GM12801 (cell line): ENCODE results near the gene ANO7.

Experiments used
- TF ChIP-seq, protein P1 (sequence below): IDR thresholded peaks from one replicate; pipeline ENCODE4 v1.5.1; 2011; ENCODE audit warnings: control low read depth; ENCODE audit not compliant: insufficient read length; ENCODE audit errors: extremely low read depth

ANO7 gene

DNA sequence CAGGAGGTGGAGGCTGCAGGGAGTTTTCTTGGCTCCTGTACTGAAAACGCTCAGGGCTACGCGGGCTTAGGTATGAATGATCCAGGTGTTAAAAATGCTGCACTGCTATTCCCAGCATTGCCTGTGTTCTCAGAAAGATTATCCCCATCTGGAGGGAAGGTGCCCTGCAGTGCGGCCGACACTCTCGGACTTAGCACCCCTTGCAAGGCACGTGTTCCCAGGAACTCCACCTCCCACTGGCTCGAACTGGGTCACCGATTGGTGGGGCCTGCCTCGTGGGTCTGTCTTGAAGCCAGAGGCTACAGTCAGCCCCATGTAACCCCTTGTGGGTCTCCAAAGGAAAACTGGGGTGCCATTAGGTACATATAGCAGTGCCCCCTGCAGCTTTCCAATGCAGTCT is 25.7 kb downstream of the ANO7 start:
- TF ChIP-seq, protein P1, sequence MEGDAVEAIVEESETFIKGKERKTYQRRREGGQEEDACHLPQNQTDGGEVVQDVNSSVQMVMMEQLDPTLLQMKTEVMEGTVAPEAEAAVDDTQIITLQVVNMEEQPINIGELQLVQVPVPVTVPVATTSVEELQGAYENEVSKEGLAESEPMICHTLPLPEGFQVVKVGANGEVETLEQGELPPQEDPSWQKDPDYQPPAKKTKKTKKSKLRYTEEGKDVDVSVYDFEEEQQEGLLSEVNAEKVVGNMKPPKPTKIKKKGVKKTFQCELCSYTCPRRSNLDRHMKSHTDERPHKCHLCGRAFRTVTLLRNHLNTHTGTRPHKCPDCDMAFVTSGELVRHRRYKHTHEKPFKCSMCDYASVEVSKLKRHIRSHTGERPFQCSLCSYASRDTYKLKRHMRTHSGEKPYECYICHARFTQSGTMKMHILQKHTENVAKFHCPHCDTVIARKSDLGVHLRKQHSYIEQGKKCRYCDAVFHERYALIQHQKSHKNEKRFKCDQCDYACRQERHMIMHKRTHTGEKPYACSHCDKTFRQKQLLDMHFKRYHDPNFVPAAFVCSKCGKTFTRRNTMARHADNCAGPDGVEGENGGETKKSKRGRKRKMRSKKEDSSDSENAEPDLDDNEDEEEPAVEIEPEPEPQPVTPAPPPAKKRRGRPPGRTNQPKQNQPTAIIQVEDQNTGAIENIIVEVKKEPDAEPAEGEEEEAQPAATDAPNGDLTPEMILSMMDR, result no peak

DNA sequence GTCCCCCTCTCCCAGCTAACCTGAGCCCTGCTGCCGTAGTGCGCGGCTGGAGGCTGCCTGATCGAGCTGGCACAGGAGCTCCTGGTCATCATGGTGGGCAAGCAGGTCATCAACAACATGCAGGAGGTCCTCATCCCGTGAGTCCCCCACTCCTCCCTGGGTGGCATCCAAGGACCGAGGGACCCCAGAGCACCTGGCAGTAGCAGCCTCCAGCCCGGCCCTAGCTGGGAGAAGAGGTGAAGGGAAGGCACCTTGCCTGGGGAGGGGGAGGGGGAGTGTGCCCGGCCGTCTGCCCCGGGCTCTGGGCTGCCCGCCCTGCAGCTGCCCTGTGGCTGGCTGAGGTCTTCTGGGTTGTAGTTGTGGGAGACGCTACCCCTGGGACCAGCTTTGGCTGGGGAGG is 26.3 kb downstream of the ANO7 start:
- TF ChIP-seq, protein P1, result no peak

DNA sequence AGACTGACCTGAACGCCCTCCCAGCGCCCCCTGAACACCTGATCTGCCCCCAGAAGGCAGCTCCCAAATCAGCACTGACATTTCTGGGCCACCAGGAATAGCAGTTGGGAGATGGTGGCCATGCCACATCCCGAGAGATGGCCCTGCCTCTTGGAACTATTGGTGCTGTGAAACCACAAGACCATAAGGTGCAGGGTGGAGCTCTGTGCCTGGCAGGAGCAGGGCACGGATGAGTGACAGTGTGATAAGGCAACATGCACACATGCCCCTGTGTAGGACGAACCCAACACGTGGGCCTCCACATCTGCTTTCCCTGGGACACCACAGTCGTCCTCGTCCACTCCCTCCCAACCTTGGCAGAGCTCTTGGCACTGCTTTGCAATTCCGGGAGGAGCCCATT is 26.9 kb downstream of the ANO7 start:
- TF ChIP-seq, protein P1, result no peak

DNA sequence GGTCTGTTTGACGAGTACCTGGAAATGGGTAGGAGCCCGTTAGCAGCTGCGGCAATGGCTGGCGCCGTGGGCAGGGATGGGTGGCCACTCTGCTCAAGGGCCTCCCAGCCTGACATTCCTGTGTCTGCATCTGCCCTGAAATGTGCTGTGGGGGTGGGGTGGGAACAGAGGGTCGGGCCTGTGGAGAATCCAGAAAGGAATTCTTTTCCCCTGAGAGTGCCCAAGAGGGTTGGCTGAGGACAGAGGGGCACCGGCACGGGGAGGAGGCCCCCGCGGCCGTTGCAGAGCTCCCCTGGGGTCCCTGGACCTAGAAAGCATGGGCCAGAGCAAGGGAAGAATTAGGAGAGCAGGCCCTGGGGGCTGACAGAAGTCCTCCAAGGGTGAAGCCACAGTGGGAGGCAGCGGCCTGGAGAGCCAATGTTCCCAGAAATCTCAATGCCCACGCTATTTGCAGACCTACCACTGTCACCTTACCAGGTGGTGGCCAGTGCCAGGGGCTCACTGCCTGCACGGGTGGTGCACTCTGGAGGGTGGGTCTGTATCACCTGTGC is 27.8 kb downstream of the ANO7 start:
- TF ChIP-seq, protein P1, result no peak

DNA sequence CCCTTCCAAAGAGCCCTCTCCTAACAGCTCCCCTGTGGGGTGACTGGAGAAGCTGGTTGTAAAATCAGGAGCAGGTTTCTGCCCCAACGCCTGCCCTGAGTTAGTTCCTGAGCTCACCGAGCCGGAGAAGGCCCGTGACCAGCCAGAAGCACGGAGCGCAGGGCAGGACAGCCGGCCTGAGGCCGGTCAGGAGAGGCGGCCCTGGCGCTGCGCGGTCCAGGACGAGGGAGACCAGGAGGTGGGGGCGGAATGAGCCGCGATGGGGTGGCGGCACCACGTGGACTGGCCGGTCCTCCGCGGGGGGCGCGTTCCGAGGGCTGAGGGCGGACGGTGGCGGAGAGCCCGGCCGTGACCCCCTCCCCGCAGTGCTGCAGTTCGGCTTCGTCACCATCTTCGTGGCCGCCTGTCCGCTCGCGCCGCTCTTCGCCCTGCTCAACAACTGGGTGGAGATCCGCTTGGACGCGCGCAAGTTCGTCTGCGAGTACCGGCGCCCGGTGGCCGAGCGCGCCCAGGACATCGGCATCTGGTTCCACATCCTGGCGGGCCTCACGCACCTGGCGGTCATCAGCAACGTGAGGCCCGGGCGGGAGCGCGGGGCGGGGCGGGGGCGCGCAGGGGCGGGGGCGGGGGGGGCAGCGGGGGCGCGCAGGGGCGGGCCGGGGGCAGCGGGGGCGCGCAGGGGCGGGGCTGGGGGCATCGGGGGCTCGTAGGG is 29.0 kb downstream of the ANO7 start:
- TF ChIP-seq, protein P1, result no peak

DNA sequence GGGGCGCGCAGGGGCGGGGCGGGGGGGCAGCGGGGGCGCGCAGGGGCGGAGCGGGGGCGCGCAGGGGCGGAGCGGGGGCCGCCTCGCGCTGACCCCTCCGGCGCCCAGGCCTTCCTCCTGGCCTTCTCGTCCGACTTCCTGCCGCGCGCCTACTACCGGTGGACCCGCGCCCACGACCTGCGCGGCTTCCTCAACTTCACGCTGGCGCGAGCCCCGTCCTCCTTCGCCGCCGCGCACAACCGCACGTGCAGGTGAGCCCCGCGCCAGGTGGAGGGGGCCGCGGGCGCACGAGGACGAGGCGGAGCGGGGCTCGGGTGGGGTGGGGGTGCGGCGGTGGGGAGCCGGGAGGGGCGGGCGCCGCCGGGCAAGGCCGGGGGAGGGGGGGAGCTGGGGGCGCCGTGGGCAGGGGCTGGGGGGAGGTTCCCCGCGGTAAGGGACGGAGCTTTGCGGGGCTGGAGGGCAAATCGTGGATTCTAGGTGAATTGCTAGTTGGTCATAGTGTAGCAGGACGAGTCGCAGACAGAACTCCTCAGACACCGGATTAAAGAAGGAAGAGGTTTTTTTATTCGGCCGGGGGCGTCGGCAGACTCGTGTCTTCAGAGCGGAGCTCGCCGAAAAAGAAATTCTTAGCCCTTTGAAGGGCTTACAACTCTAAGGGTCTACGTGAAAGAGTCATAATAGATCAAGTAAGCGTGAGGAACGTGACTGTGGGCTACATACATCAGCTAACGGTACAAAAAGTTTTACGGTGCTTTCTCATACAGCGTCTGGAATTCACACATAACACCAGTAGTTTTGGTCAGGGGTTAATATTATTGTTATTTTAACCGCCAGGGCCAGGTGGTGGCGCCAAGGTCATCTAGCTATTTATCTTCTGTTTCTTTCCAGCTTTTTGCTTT is 29.9 kb downstream of the ANO7 start:
- TF ChIP-seq, protein P1, result no peak

DNA sequence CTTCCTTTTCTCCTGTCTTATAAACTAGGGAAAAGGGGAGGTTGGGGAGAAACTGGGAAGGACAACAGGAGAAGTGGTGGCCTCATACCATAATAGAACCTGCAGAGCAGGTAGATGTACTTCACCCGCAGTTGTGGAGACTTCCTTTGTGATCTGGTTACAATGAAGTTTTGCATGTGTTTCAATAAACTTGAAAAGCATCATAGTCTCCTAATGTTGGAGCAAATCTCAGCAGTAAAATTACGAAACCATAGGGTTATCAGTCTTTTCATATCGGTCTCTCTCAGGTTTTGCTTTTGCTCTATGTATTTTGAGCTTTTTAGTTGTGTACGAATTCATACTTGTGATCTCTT is 30.5 kb downstream of the ANO7 start:
- TF ChIP-seq, protein P1, result no peak
